Measurements from ENCODE around the gene GRIN1.

The GRIN1 gene

GRCh38 chr9:137156567-137157375 is 17.8 kb downstream of the GRIN1 start:
- peak; percentile 73 for DNase-seq (ENCODE audit: insufficient read length, low spot score)
- TF ChIP-seq SPI1 (IDR thresholded peaks at IDR 0.05; ENCODE audit: low read depth, low read length) (no peak), POU2F2 (IDR thresholded peaks at IDR 0.05; ENCODE audit: low read depth, low read length) (no peak), POLR2AphosphoS5 (IDR thresholded peaks at IDR 0.05; ENCODE audit: low read depth, low read length) (no peak), POLR2A (IDR thresholded peaks at IDR 0.05; ENCODE audit: low read depth, low read length) (no peak), PAX5 (IDR thresholded peaks at IDR 0.05; ENCODE audit: insufficient read depth, low read length, severe bottlenecking) (no peak), TAF1 (IDR thresholded peaks at IDR 0.05; ENCODE audit: low read depth, low read length) (no peak)
- FAIRE-seq: peak; percentile 84

- no peak for TF ChIP-seq POU2F2 (IDR thresholded peaks at IDR 0.05; ENCODE audit: low read depth, low read length)
- TF ChIP-seq POLR2AphosphoS5 (IDR thresholded peaks at IDR 0.05; ENCODE audit: low read depth, low read length): no peak
- no peak for TF ChIP-seq POLR2A (IDR thresholded peaks at IDR 0.05; ENCODE audit: low read depth, low read length)
- TF ChIP-seq TAF1 (IDR thresholded peaks at IDR 0.05; ENCODE audit: low read depth, low read length): no peak
- TF ChIP-seq PAX5 (IDR thresholded peaks at IDR 0.05; ENCODE audit: insufficient read depth, low read length, severe bottlenecking): no peak
- no peak for TF ChIP-seq SPI1 (IDR thresholded peaks at IDR 0.05; ENCODE audit: low read depth, low read length)
- FAIRE-seq (peak; percentile 68), DNase-seq (ENCODE audit: insufficient read length, low spot score) (no peak)
Measured at GRCh38 chr9:137157618-137158415, 18.9 kb downstream of the GRIN1 start.

- TF ChIP-seq POLR2A (IDR thresholded peaks at IDR 0.05; ENCODE audit: low read depth, low read length) (no peak), TAF1 (IDR thresholded peaks at IDR 0.05; ENCODE audit: low read depth, low read length) (no peak), POLR2AphosphoS5 (IDR thresholded peaks at IDR 0.05; ENCODE audit: low read depth, low read length) (no peak), PAX5 (IDR thresholded peaks at IDR 0.05; ENCODE audit: insufficient read depth, low read length, severe bottlenecking) (no peak), SPI1 (IDR thresholded peaks at IDR 0.05; ENCODE audit: low read depth, low read length) (no peak), POU2F2 (IDR thresholded peaks at IDR 0.05; ENCODE audit: low read depth, low read length) (no peak)
- FAIRE-seq: no peak
- DNase-seq (ENCODE audit: insufficient read length, low spot score): no peak
Measured at GRCh38 chr9:137158625-137159024, 19.7 kb downstream of the GRIN1 start.

GRCh38 chr9:137159105-137160053 is 20.4 kb downstream of the GRIN1 start:
- DNase-seq (ENCODE audit: insufficient read length, low spot score) (no peak), FAIRE-seq (peak; percentile 5)
- no peak for TF ChIP-seq POLR2AphosphoS5 (IDR thresholded peaks at IDR 0.05; ENCODE audit: low read depth, low read length)
- TF ChIP-seq PAX5 (IDR thresholded peaks at IDR 0.05; ENCODE audit: insufficient read depth, low read length, severe bottlenecking): no peak
- no peak for TF ChIP-seq SPI1 (IDR thresholded peaks at IDR 0.05; ENCODE audit: low read depth, low read length)
- no peak for TF ChIP-seq POLR2A (IDR thresholded peaks at IDR 0.05; ENCODE audit: low read depth, low read length)
- TF ChIP-seq TAF1 (IDR thresholded peaks at IDR 0.05; ENCODE audit: low read depth, low read length): no peak

GRCh38 chr9:137160054-137160425 is 21.1 kb downstream of the GRIN1 start:
- TF ChIP-seq POLR2AphosphoS5 (IDR thresholded peaks at IDR 0.05; ENCODE audit: low read depth, low read length) (no peak), PAX5 (IDR thresholded peaks at IDR 0.05; ENCODE audit: insufficient read depth, low read length, severe bottlenecking) (no peak), POU2F2 (IDR thresholded peaks at IDR 0.05; ENCODE audit: low read depth, low read length) (no peak), POLR2A (IDR thresholded peaks at IDR 0.05; ENCODE audit: low read depth, low read length) (no peak), SPI1 (IDR thresholded peaks at IDR 0.05; ENCODE audit: low read depth, low read length) (no peak), TAF1 (IDR thresholded peaks at IDR 0.05; ENCODE audit: low read depth, low read length) (no peak)
- no peak for DNase-seq (ENCODE audit: insufficient read length, low spot score)
- FAIRE-seq: no peak

GRCh38 chr9:137160716-137161557 is 22.0 kb downstream of the GRIN1 start:
- DNase-seq (ENCODE audit: insufficient read length, low spot score) (no peak), FAIRE-seq (no peak)
- TF ChIP-seq TAF1 (IDR thresholded peaks at IDR 0.05; ENCODE audit: low read depth, low read length) (no peak), POU2F2 (IDR thresholded peaks at IDR 0.05; ENCODE audit: low read depth, low read length) (no peak), POLR2A (IDR thresholded peaks at IDR 0.05; ENCODE audit: low read depth, low read length) (no peak), PAX5 (IDR thresholded peaks at IDR 0.05; ENCODE audit: insufficient read depth, low read length, severe bottlenecking) (no peak), SPI1 (IDR thresholded peaks at IDR 0.05; ENCODE audit: low read depth, low read length) (no peak), POLR2AphosphoS5 (IDR thresholded peaks at IDR 0.05; ENCODE audit: low read depth, low read length) (no peak)

GRCh38 chr9:137161558-137162486 is 22.9 kb downstream of the GRIN1 start:
- DNase-seq (ENCODE audit: insufficient read length, low spot score) (no peak), FAIRE-seq (no peak)
- no peak for TF ChIP-seq POLR2AphosphoS5 (IDR thresholded peaks at IDR 0.05; ENCODE audit: low read depth, low read length)
- no peak for TF ChIP-seq PAX5 (IDR thresholded peaks at IDR 0.05; ENCODE audit: insufficient read depth, low read length, severe bottlenecking)
- TF ChIP-seq SPI1 (IDR thresholded peaks at IDR 0.05; ENCODE audit: low read depth, low read length): no peak
- TF ChIP-seq POU2F2 (IDR thresholded peaks at IDR 0.05; ENCODE audit: low read depth, low read length): no peak
- no peak for TF ChIP-seq TAF1 (IDR thresholded peaks at IDR 0.05; ENCODE audit: low read depth, low read length)
- TF ChIP-seq POLR2A (IDR thresholded peaks at IDR 0.05; ENCODE audit: low read depth, low read length): no peak
